Measurements from ENCODE around the gene CMYA5.

Gene CMYA5

GRCh38 chr5:79800979-79801827, 111.6 kb downstream of the CMYA5 start:
- Histone ChIP-seq H3K4me1 (ENCODE audit: control insufficient read depth in 1 of 2, insufficient read depth in 2 of 2, low read length in 2 of 2) (no peaks in the 10 kb centered on the region), H3K27ac (ENCODE audit: low read length) (no peak overlapping the region), H3K36me3 (ENCODE audit: control insufficient read depth in 1 of 2, insufficient read depth in 2 of 2, low read length in 2 of 2) (no peaks in the 10 kb centered on the region), H3K27me3 (ENCODE audit: low read depth, low read length) (no peaks in the 10 kb centered on the region), H3K9me3 (ENCODE audit: control insufficient read depth in 1 of 2, low read length in 2 of 2) (no peaks in the 10 kb centered on the region), H3K4me3 (ENCODE audit: low read depth in 1 of 2, low read length in 2 of 2) (no peak overlapping the region)

GRCh38 chr5:79802406-79802805, 112.8 kb downstream of the CMYA5 start:
- no peak overlapping the region for H3K27ac ChIP-seq (ENCODE audit: low read length)
- peaks cover 0 to 3% of the 10 kb centered on the region in 2 donors for H3K4me1 ChIP-seq (ENCODE audit: control insufficient read depth in 1 of 2, insufficient read depth in 2 of 2, low read length in 2 of 2)
- H3K9me3 ChIP-seq (ENCODE audit: control insufficient read depth in 1 of 2, low read length in 2 of 2), result no peaks in the 10 kb centered on the region
- H3K4me3 ChIP-seq (ENCODE audit: low read depth in 1 of 2, low read length in 2 of 2), result no peak overlapping the region
- no peaks in the 10 kb centered on the region for H3K36me3 ChIP-seq (ENCODE audit: control insufficient read depth in 1 of 2, insufficient read depth in 2 of 2, low read length in 2 of 2)
- no peaks in the 10 kb centered on the region for H3K27me3 ChIP-seq (ENCODE audit: low read depth, low read length)

GRCh38 chr5:79803007-79803406, 113.4 kb downstream of the CMYA5 start:
- Histone ChIP-seq H3K9me3 (ENCODE audit: control insufficient read depth in 1 of 2, low read length in 2 of 2) (no peaks in the 10 kb centered on the region), H3K27ac (ENCODE audit: low read length) (no peak overlapping the region), H3K27me3 (ENCODE audit: low read depth, low read length) (no peaks in the 10 kb centered on the region), H3K36me3 (ENCODE audit: control insufficient read depth in 1 of 2, insufficient read depth in 2 of 2, low read length in 2 of 2) (no peaks in the 10 kb centered on the region), H3K4me3 (ENCODE audit: low read depth in 1 of 2, low read length in 2 of 2) (no peak overlapping the region), H3K4me1 (ENCODE audit: control insufficient read depth in 1 of 2, insufficient read depth in 2 of 2, low read length in 2 of 2) (peaks cover 0 to 3% of the 10 kb centered on the region in 2 donors)

- H3K27me3 ChIP-seq (ENCODE audit: low read depth, low read length), result no peaks in the 10 kb centered on the region
- H3K27ac ChIP-seq (ENCODE audit: low read length), result no peak overlapping the region
- no peaks in the 10 kb centered on the region for H3K36me3 ChIP-seq (ENCODE audit: control insufficient read depth in 1 of 2, insufficient read depth in 2 of 2, low read length in 2 of 2)
- peaks cover 0 to 3% of the 10 kb centered on the region in 2 donors for H3K4me1 ChIP-seq (ENCODE audit: control insufficient read depth in 1 of 2, insufficient read depth in 2 of 2, low read length in 2 of 2)
- H3K4me3 ChIP-seq (ENCODE audit: low read depth in 1 of 2, low read length in 2 of 2), result no peak overlapping the region
- no peaks in the 10 kb centered on the region for H3K9me3 ChIP-seq (ENCODE audit: control insufficient read depth in 1 of 2, low read length in 2 of 2)
Measured at GRCh38 chr5:79806741-79807140, 117.1 kb downstream of the CMYA5 start.

GRCh38 chr5:79809743-79810142, 120.1 kb downstream of the CMYA5 start:
- Histone ChIP-seq H3K4me3 (ENCODE audit: low read depth in 1 of 2, low read length in 2 of 2) (no peak overlapping the region), H3K36me3 (ENCODE audit: control insufficient read depth in 1 of 2, insufficient read depth in 2 of 2, low read length in 2 of 2) (no peaks in the 10 kb centered on the region), H3K27ac (ENCODE audit: low read length) (no peak overlapping the region), H3K4me1 (ENCODE audit: control insufficient read depth in 1 of 2, insufficient read depth in 2 of 2, low read length in 2 of 2) (peaks cover 0 to 3% of the 10 kb centered on the region in 2 donors), H3K27me3 (ENCODE audit: low read depth, low read length) (no peaks in the 10 kb centered on the region), H3K9me3 (ENCODE audit: control insufficient read depth in 1 of 2, low read length in 2 of 2) (no peaks in the 10 kb centered on the region)

GRCh38 chr5:79811081-79811480, 121.4 kb downstream of the CMYA5 start:
- H3K27me3 ChIP-seq (ENCODE audit: low read depth, low read length), result no peaks in the 10 kb centered on the region
- H3K4me1 ChIP-seq (ENCODE audit: control insufficient read depth in 1 of 2, insufficient read depth in 2 of 2, low read length in 2 of 2), result peaks cover 0 to 3% of the 10 kb centered on the region in 2 donors
- no peaks in the 10 kb centered on the region for H3K36me3 ChIP-seq (ENCODE audit: control insufficient read depth in 1 of 2, insufficient read depth in 2 of 2, low read length in 2 of 2)
- no peak overlapping the region for H3K4me3 ChIP-seq (ENCODE audit: low read depth in 1 of 2, low read length in 2 of 2)
- H3K27ac ChIP-seq (ENCODE audit: low read length), result no peak overlapping the region
- H3K9me3 ChIP-seq (ENCODE audit: control insufficient read depth in 1 of 2, low read length in 2 of 2), result no peaks in the 10 kb centered on the region

GRCh38 chr5:79811904-79812303, 122.3 kb downstream of the CMYA5 start:
- Histone ChIP-seq H3K9me3 (ENCODE audit: control insufficient read depth in 1 of 2, low read length in 2 of 2) (no peaks in the 10 kb centered on the region), H3K4me3 (ENCODE audit: low read depth in 1 of 2, low read length in 2 of 2) (no peak overlapping the region), H3K4me1 (ENCODE audit: control insufficient read depth in 1 of 2, insufficient read depth in 2 of 2, low read length in 2 of 2) (no peaks in the 10 kb centered on the region), H3K27ac (ENCODE audit: low read length) (no peak overlapping the region), H3K27me3 (ENCODE audit: low read depth, low read length) (no peaks in the 10 kb centered on the region), H3K36me3 (ENCODE audit: control insufficient read depth in 1 of 2, insufficient read depth in 2 of 2, low read length in 2 of 2) (no peaks in the 10 kb centered on the region)

GRCh38 chr5:79814699-79815098, 125.1 kb downstream of the CMYA5 start:
- Histone ChIP-seq H3K27me3 (ENCODE audit: low read depth, low read length) (no peaks in the 10 kb centered on the region), H3K36me3 (ENCODE audit: control insufficient read depth in 1 of 2, insufficient read depth in 2 of 2, low read length in 2 of 2) (no peaks in the 10 kb centered on the region), H3K9me3 (ENCODE audit: control insufficient read depth in 1 of 2, low read length in 2 of 2) (no peaks in the 10 kb centered on the region), H3K4me3 (ENCODE audit: low read depth in 1 of 2, low read length in 2 of 2) (no peak overlapping the region), H3K4me1 (ENCODE audit: control insufficient read depth in 1 of 2, insufficient read depth in 2 of 2, low read length in 2 of 2) (no peaks in the 10 kb centered on the region), H3K27ac (ENCODE audit: low read length) (no peak overlapping the region)

- Histone ChIP-seq H3K27me3 (ENCODE audit: low read depth, low read length) (no peaks in the 10 kb centered on the region), H3K9me3 (ENCODE audit: control insufficient read depth in 1 of 2, low read length in 2 of 2) (no peaks in the 10 kb centered on the region), H3K4me3 (ENCODE audit: low read depth in 1 of 2, low read length in 2 of 2) (no peak overlapping the region), H3K27ac (ENCODE audit: low read length) (no peak overlapping the region), H3K4me1 (ENCODE audit: control insufficient read depth in 1 of 2, insufficient read depth in 2 of 2, low read length in 2 of 2) (no peaks in the 10 kb centered on the region), H3K36me3 (ENCODE audit: control insufficient read depth in 1 of 2, insufficient read depth in 2 of 2, low read length in 2 of 2) (no peaks in the 10 kb centered on the region)
Measured at GRCh38 chr5:79816014-79816413, 126.4 kb downstream of the CMYA5 start.

- Histone ChIP-seq H3K9me3 (ENCODE audit: control insufficient read depth in 1 of 2, low read length in 2 of 2) (no peaks in the 10 kb centered on the region), H3K4me1 (ENCODE audit: control insufficient read depth in 1 of 2, insufficient read depth in 2 of 2, low read length in 2 of 2) (no peaks in the 10 kb centered on the region), H3K4me3 (ENCODE audit: low read depth in 1 of 2, low read length in 2 of 2) (no peak overlapping the region), H3K27me3 (ENCODE audit: low read depth, low read length) (no peaks in the 10 kb centered on the region), H3K27ac (ENCODE audit: low read length) (no peak overlapping the region), H3K36me3 (ENCODE audit: control insufficient read depth in 1 of 2, insufficient read depth in 2 of 2, low read length in 2 of 2) (no peaks in the 10 kb centered on the region)
Measured at GRCh38 chr5:79820648-79821047, 131.0 kb downstream of the CMYA5 start.

- Histone ChIP-seq H3K36me3 (ENCODE audit: control insufficient read depth in 1 of 2, insufficient read depth in 2 of 2, low read length in 2 of 2) (no peaks in the 10 kb centered on the region), H3K4me3 (ENCODE audit: low read depth in 1 of 2, low read length in 2 of 2) (no peak overlapping the region), H3K27ac (ENCODE audit: low read length) (no peak overlapping the region), H3K4me1 (ENCODE audit: control insufficient read depth in 1 of 2, insufficient read depth in 2 of 2, low read length in 2 of 2) (no peaks in the 10 kb centered on the region), H3K27me3 (ENCODE audit: low read depth, low read length) (no peaks in the 10 kb centered on the region), H3K9me3 (ENCODE audit: control insufficient read depth in 1 of 2, low read length in 2 of 2) (no peaks in the 10 kb centered on the region)
Measured at GRCh38 chr5:79824444-79824843, 134.8 kb downstream of the CMYA5 start.

GRCh38 chr5:79825802-79826201, 136.2 kb downstream of the CMYA5 start:
- H3K4me3 ChIP-seq (ENCODE audit: low read depth in 1 of 2, low read length in 2 of 2), result no peak overlapping the region
- H3K9me3 ChIP-seq (ENCODE audit: control insufficient read depth in 1 of 2, low read length in 2 of 2), result no peaks in the 10 kb centered on the region
- no peak overlapping the region for H3K27ac ChIP-seq (ENCODE audit: low read length)
- H3K4me1 ChIP-seq (ENCODE audit: control insufficient read depth in 1 of 2, insufficient read depth in 2 of 2, low read length in 2 of 2), result no peaks in the 10 kb centered on the region
- no peaks in the 10 kb centered on the region for H3K36me3 ChIP-seq (ENCODE audit: control insufficient read depth in 1 of 2, insufficient read depth in 2 of 2, low read length in 2 of 2)
- no peaks in the 10 kb centered on the region for H3K27me3 ChIP-seq (ENCODE audit: low read depth, low read length)
